Measurements from ENCODE around the gene LMAN2. TPM values are rescaled to one million over a fixed set of nuclear protein-coding genes. Genes with fewer than 3 reads are reported as not detected.

Gene LMAN2
- total RNA-seq, 2 donors from 2014 or later: 137 to 185 TPM

DNA sequence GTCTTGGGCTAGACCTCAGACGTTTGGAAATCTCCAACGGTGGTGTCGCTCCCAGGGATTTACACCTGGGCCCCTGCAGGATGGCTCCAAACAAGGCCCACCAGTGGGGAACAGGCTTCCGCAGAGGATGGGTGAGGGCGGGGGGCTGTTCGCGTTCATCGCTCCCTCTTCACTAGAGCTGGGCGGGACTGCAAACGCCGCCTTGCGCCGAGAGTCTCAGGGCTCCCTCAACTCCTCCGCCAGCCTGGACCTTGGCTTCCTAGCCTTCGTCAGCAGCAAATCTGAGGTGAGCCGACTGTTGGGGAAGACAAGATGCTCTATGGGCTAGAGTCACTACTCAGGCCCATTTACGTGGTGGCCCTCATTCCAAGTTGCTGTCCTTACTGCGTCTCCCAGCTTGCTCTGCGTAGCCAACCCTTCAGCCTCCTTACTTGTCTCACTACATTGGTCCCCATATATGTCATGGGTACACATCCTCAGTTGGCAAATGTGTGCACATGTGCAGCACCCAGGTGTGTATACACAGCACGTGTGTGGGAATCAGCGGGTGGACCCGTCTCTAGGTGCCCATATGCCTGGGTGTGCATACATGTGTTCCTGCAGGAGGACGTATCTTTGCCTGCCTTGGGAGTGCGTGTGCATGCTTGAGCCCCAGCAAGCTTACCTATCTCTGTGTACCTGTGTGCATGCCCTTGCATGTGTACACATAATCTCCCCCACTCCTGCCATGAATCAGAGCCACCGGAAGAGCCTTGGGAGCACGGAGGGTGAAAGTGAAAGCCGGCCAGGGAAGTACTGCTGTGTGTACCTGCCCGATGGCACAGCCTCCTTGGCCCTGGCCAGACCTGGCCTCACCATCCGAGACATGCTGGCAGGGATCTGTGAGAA is 16.8 kb upstream of the LMAN2 start:
- Histone ChIP-seq H3K27me3 (no peaks in the 10 kb centered on the region), H3K36me3 (no peaks in the 10 kb centered on the region), H3K4me3 (no peak overlapping the region), H3K9me3 (no peaks in the 10 kb centered on the region), H3K27ac (no peak overlapping the region), H3K4me1 (peaks cover 10% of the 10 kb centered on the region), H3K9ac (ENCODE audit: low read depth in 2 of 2, low read length in 2 of 2) (no peak overlapping the region)
- TF ChIP-seq, protein P1, sequence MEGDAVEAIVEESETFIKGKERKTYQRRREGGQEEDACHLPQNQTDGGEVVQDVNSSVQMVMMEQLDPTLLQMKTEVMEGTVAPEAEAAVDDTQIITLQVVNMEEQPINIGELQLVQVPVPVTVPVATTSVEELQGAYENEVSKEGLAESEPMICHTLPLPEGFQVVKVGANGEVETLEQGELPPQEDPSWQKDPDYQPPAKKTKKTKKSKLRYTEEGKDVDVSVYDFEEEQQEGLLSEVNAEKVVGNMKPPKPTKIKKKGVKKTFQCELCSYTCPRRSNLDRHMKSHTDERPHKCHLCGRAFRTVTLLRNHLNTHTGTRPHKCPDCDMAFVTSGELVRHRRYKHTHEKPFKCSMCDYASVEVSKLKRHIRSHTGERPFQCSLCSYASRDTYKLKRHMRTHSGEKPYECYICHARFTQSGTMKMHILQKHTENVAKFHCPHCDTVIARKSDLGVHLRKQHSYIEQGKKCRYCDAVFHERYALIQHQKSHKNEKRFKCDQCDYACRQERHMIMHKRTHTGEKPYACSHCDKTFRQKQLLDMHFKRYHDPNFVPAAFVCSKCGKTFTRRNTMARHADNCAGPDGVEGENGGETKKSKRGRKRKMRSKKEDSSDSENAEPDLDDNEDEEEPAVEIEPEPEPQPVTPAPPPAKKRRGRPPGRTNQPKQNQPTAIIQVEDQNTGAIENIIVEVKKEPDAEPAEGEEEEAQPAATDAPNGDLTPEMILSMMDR (IDR thresholded peaks at IDR 0.05): no peak
- DNase-seq: no peak
- intact Hi-C loops (cut with DNase I): no loop called here

DNA sequence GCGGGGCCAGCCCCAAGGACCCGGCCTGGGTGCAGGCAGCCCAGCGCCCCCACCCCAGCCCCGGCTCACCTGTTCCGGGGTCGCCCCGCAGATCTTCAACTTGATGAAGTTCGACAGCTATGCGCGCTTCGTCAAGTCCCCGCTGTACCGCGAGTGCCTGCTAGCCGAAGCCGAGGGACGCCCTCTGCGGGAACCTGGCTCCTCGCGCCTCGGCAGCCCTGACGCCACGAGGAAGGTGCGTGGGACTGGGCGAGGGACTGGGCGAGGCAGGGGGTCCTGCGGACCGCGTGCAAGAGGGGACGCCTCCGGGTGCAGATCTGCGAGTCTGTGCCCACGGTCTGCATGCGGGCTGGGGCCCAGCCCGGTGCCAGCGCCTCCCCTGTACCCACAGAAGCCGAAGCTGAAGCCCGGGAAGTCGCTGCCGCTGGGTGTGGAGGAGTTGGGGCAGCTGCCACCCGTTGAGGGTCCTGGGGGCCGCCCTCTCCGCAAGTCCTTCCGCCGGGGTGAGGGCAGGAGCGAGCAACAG is 15.9 kb upstream of the LMAN2 start:
- no peak overlapping the region for H3K9ac ChIP-seq (ENCODE audit: low read depth in 2 of 2, low read length in 2 of 2)
- H3K4me1 ChIP-seq: peaks cover 10% of the 10 kb centered on the region
- TF ChIP-seq, protein P1 (IDR thresholded peaks at IDR 0.05): no peak
- no peaks in the 10 kb centered on the region for H3K36me3 ChIP-seq
- no peak overlapping the region for H3K27ac ChIP-seq
- intact Hi-C loops (cut with DNase I): no loop called here
- H3K4me3 ChIP-seq: peak overlapping the region; percentile 30
- no peak for DNase-seq
- H3K27me3 ChIP-seq: no peaks in the 10 kb centered on the region
- H3K9me3 ChIP-seq: no peaks in the 10 kb centered on the region

DNA sequence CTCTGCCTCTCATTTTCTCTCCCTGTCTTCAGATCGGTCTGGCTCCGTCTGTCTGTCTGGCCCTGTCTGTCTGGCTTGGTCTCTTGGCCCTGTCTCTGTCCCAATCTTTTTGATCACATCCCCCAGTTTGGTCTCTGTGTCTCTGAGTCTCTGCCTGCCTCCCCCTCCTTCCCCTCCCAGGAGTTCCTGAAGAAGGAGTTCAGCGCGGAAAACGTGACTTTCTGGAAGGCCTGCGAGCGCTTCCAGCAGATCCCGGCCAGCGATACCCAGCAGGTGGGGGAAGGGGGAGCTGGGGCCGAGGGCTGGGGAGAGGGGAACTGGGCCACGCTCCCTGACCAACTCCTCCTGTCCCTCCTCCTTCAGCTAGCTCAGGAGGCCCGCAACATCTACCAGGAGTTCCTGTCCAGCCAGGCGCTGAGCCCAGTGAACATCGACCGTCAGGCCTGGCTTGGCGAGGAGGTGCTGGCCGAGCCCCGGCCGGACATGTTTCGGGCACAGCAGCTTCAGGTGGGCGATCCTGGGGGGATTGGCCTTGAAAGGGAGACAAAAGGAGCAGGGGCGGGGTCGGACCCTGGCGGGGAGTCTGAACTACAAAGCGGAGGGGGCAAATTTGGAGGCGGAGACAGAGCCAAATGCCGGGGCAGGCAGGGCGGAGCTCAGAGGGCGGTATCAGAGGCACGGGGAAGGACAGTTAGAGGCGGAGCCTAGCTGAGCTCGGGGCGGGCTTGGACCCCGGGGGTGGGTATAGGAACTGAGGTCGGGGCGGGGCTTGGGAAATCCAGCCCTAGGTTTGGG is 15.3 kb upstream of the LMAN2 start:
- TF ChIP-seq, protein P1 (IDR thresholded peaks at IDR 0.05): no peak
- Histone ChIP-seq H3K4me3 (peak overlapping the region; percentile 30), H3K27me3 (no peaks in the 10 kb centered on the region), H3K36me3 (no peaks in the 10 kb centered on the region), H3K9me3 (no peaks in the 10 kb centered on the region), H3K27ac (peak overlapping the region; percentile 76), H3K4me1 (peaks cover 8% of the 10 kb centered on the region), H3K9ac (ENCODE audit: low read depth in 2 of 2, low read length in 2 of 2) (peak overlapping the region; percentile 1 to 68)
- peak; percentile 95 for DNase-seq
- intact Hi-C loops (cut with DNase I): no loop called here

DNA sequence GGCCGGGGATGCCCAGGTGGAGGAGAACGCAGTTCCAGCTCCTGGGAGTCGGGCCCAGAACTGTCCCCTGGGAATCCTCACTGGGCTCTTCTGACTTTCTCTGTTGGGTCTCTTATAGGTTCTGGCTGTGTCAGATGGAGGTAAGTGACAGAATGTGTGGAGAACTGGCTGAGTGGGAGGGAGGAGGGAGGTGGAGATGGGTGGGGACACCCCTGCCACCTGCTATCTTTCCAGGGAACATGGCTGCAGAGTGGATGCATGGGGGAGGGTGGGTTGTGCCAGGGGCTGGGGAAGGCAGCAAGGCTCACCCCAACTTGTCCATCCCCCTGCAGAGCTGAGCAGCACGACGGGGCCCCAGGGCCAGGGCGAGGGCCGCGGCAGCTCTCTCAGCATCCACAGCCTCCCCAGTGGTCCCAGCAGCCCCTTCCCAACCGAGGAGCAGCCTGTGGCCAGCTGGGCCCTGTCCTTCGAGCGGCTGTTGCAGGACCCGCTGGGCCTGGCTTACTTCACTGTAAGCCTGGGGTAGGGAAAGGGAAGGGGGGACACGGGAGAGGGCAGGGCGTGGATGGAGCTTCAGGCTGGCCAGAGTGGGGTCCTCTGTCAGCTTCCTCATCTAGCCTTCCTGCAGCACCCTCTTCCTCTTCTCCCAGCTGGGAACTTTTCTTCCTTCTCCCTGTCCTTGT is 14.5 kb upstream of the LMAN2 start:
- Histone ChIP-seq H3K27me3 (no peaks in the 10 kb centered on the region), H3K9me3 (no peaks in the 10 kb centered on the region), H3K27ac (peak overlapping the region; percentile 76), H3K4me3 (no peak overlapping the region), H3K9ac (ENCODE audit: low read depth in 2 of 2, low read length in 2 of 2) (peak overlapping the region; percentile 1 to 68), H3K4me1 (peaks cover 3% of the 10 kb centered on the region), H3K36me3 (no peaks in the 10 kb centered on the region)
- no peak for DNase-seq
- TF ChIP-seq, protein P1 (IDR thresholded peaks at IDR 0.05): no peak
- intact Hi-C loops (cut with DNase I): no loop called here
